Superior temporal gyrus (tissue), 1 donor: Measurements from ENCODE around the gene ZNG1C.
A peak's percentile ranks its signal among the peaks of the same experiment; 100 is the strongest.
"Not testable (repeated sequence)": the region's sequence is repeated elsewhere in the genome, so short reads cannot be mapped to it uniquely, and the experiment has no call there.

Experiments
- DNase-seq: peaks from one replicate; pipeline ENCODE4 v3.0.0-alpha.2; 2016; ENCODE audit errors: extremely low spot score

Gene ZNG1C

GRCh38 chr9:68241683-68242082, at the start of gene ZNG1C:
Gene ZNG1C (plus strand): TSS chr9:68241983. CDS start chr9:68242032, 49 bp downstream.
- DNase-seq: not testable (repeated sequence)

GRCh38 chr9:68242437-68242836, 654 bp downstream of the ZNG1C start:
- DNase-seq: not testable (repeated sequence)

DNA sequence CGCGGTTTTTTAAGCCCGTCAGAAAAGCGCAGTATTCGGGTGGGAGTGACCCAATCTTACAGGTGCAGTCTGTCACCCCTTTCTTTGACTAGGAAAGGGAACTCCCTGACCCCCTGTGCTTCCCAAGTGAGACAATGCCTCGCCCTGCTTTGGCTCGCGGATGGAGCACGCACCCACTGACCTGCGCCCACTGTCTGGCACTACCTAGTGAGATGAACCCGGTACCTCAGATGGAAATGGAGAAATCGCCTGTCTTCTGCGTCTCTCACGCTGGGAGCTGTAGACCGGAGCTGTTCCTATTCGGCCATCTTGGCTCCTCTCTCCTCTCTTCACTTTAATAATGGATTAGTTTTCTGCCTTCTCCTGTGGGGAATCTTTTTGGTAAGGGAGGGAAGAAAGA, 39.3 kb downstream of the ZNG1C start:
- DNase-seq: not testable (repeated sequence)

DNA sequence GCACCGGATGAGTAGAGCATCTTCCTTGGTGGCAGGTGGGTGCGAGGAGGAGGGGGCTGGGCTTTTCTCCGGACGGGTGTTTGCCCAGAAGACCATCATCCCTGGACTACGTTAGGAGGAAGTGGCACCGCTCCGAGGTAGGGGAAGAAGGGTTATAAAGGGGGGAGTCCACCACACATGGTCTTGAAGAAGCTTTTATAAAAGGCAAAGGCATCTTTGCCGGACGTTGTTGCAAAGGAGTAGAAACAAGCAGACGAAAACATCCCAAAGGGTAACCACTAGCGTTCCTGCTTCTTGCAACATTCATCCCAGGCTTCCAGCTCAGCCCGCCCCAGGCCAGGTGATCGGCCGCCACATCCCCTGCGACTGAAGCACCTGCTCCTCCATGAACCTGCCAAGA, 60.8 kb downstream of the ZNG1C start, which contains the start of gene FOXD4L3:
Gene FOXD4L3 (plus strand): TSS at position 301 of the 400 bp plus-strand sequence. CDS start 85 bp downstream, at position 386.
- not testable (repeated sequence) for DNase-seq

- not testable (repeated sequence) for DNase-seq
These were observed 62.0 kb downstream of the ZNG1C start for GRCh38 chr9:68303771-68304170.

DNA sequence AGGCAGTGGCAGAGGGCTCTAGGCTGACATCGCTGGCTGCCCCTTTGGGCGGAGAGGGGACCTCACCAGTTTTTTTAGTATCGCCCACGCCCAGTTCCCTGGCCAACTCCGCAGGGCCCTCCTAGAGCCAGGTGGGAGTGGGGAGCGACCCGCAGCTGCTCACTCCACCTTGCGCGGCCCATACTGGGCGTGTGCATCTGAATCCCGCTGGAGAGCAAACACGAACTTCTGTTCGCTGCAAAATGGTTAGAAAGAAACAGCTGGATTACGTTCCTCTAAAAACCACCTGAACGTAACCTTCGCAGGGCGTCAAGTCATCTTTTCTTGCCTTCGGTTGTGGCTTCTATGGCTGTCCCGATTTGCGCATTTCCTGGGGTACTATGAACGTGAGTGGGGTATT, 62.4 kb downstream of the ZNG1C start:
- DNase-seq: not testable (repeated sequence)

GRCh38 chr9:68304777-68305176, 63.0 kb downstream of the ZNG1C start:
- DNase-seq: not testable (repeated sequence)

GRCh38 chr9:68305680-68306285, 64.0 kb downstream of the ZNG1C start:
- not testable (repeated sequence) for DNase-seq

- not testable (repeated sequence) for DNase-seq
These were observed 64.7 kb downstream of the ZNG1C start for GRCh38 chr9:68306391-68306964.

GRCh38 chr9:68307127-68307526, 65.3 kb downstream of the ZNG1C start:
- DNase-seq: not testable (repeated sequence)

GRCh38 chr9:68307654-68308053, 65.9 kb downstream of the ZNG1C start:
- DNase-seq: not testable (repeated sequence)

- DNase-seq: not testable (repeated sequence)
These were observed 69.4 kb downstream of the ZNG1C start for GRCh38 chr9:68311208-68311607.

GRCh38 chr9:68318209-68318608, 76.4 kb downstream of the ZNG1C start:
- peak; percentile 1 for DNase-seq

DNA sequence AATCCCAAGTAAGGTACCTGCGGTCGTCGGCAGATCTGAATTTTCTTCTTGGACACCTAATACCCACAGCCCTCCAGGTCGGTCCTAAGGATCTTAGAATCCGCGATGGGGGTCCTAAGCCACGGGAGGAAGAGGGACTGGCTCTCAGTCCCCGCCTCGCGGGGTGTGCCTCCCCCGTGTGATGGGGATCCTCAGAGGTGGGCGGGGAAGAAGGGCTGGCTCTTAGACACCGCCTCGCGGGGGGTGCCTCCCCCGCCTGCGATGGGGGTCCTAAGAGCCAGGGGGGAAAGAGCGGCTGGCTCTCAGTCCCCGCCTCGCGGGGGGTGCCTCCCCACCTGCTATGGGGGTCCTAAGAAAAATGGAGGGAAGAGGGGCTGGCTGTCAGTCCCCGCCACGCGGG, 82.0 kb downstream of the ZNG1C start:
- DNase-seq: not testable (repeated sequence)

DNA sequence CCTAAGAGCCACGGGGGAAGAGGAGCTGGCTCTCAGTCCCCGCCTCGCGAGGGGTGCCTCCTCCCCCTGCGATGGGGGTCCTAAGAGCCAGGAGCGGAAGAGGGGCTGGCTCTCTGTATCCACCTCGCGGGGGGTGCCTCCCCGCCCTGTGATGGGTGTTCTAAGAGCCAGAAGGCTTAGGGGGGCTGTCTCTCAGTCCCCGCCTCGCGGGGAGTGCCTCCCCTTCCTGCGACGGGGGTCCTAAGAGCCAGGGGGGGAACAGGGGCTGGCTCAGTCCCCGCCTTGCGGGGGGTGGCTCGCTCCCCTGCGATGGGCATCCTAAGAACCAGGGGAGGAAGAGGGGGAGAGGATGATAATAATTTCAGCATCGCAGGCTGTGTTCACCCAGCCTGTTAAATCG, 82.7 kb downstream of the ZNG1C start:
- not testable (repeated sequence) for DNase-seq

DNA sequence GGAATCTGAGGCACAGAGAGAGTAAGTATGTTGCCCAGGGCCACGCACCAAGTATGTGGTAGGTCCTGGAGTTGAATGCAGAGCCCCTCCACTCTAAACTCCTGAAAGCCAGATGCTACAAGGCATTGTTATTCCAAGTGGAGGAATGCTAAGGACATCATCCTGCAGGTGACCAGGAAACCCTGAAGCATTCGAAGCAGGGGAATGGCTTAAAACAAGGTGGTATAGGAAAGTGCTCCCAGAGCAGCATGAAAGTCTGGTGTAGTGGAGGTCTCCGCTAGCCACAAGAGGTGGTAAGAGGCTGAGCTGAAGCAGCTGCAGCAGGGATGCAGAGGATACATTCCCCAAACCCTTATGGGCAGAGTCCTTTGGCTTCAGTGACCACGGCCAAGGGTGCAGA, 87.3 kb downstream of the ZNG1C start:
- DNase-seq: not testable (repeated sequence)

DNA sequence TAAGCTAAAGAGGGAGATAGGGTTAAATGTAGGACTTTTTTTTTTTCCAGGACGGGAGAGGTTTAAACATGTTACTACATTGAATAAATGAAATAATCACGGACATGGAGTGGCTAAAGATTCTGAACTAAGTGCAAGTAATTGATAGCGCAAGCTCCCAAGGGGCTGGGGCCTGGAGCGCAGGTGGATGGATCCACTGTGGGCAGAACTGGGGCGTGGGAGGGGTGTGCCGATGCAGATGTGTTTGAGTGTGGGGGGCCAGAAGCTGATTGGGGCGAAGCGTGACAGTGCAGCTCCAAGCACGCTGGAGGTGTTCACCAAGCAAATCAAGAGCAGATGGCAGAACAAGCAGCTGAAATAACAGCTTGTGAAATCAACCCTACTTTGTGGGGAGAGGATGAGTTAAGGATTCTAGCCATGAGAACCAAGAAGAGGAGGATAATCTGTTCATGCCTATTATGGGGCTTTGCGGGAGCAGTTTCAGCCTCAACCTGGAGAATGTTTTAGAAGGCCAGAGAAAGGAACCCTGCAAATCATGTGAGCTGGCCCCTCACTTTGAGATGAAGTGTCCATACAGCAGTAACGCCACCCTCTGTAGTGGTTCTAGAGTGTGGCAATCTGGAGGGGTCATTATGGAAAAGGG, 88.9 kb downstream of the ZNG1C start:
- not testable (repeated sequence) for DNase-seq

DNA sequence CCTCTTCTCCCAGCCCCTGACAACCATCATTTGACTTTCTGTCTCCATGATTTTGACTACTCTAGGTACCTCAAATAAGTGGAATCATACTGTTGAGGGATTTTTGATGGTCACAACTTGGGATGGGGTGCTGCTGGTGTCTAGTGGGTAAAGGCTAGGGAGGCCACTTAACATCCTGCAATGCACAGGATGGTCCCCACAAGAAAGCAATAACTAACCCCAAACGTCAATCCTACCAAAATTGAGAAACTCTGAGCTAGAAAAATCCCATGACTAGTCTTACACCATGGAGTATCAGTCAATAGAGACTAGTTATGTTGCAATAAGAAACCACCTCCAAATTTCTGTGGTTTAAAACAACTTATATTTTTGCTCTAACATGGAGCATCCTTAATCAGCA, 90.3 kb downstream of the ZNG1C start:
- DNase-seq: not testable (repeated sequence)

DNA sequence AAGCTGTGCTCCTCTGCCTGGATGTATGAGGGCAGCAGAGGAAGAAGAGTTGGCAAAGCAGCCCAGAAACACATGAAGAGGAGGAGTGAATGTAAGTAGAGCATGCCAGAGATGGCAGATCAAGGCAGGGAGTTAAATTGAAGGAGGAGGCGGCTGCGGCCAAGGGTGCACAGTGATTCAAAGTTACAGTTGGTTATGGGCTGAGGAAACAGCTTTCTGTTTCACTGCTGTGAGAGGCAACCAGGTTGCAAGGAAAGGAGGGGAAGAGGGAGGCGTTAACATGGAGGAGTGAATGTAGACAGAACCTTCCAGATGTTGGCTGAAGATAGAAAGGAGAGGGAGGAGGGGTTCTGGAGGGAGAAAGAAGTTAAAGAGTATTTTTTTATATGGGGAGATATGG, 94.2 kb downstream of the ZNG1C start:
- not testable (repeated sequence) for DNase-seq

DNA sequence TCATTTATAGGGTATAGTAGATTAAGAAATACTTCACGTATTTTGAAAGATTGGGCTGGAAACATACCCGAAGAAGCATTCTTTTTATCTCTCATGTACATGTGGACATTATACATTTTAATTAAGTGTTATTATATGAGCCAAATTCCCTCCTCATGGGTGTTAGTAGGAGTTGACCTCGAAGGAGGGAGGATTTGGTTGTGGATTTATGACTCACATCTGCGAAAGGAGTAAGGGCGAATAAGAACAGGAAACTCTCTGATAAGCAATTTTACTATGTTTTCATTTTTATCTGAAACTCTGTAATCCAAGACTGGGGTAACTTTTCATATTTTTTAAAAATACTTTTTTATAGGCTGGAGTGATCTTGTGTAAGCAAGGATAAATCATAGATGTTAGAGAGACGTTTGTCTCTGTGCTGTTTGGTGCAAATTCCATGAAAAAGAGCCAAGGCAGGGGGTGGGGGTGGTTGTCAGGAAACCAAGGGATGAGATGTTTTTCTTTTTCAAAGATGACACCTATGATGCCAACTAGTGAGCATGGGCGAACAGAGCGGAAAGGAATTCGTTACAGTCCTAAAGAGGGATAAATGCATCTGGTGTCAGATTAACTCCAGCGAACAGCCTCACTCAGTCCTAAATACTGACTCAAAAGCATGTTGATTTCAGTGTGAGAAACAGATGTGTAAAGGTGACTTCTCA, 95.0 kb downstream of the ZNG1C start:
- DNase-seq: not testable (repeated sequence)

- DNase-seq: not testable (repeated sequence)
These were observed 96.2 kb downstream of the ZNG1C start for GRCh38 chr9:68338000-68338399.
